ENCODE results near the gene LPAR4. TPM values are rescaled to one million over a fixed set of nuclear protein-coding genes. Genes with fewer than 3 reads are reported as not detected.

The LPAR4 gene, protein sequence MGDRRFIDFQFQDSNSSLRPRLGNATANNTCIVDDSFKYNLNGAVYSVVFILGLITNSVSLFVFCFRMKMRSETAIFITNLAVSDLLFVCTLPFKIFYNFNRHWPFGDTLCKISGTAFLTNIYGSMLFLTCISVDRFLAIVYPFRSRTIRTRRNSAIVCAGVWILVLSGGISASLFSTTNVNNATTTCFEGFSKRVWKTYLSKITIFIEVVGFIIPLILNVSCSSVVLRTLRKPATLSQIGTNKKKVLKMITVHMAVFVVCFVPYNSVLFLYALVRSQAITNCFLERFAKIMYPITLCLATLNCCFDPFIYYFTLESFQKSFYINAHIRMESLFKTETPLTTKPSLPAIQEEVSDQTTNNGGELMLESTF
- total RNA-seq (2013; cell fraction: nucleolus; rRNA removed), result 0.47 and 0.54 TPM in 2 replicates
- 0.05 TPM in 1 of 2 replicates, not detected in the other for total RNA-seq (2014; rRNA removed)
- not detected in 2 replicates for total RNA-seq (2014; rRNA removed; fragmentation: Illumina TruSeq; extraction: Trizol)
- not detected in 2 replicates for total RNA-seq (2021)
- polyA plus RNA-seq (2011; ENCODE audit: low read depth), result not detected
- 0.10 and 0.26 TPM in 2 replicates for polyA plus RNA-seq (2011; rRNA removed)
- 0.03 and 0.06 TPM in 2 replicates for polyA plus RNA-seq (2011; cell fraction: cytosol; rRNA removed)
- polyA plus RNA-seq (2011; cell fraction: nucleus; rRNA removed), result 0.27 and 0.28 TPM in 2 replicates
- polyA plus RNA-seq (2012), result 0.08 TPM in 1 of 2 replicates, not detected in the other
- polyA plus RNA-seq (2014; fragmentation: Illumina TruSeq; extraction: Trizol), result 0.06 and 0.29 TPM in 2 replicates
- polyA plus RNA-seq (2014; fragmentation: Nextera tagmentation; extraction: Ambion mirVana), result under 1 TPM in 1 of 2 experiments, not detected in 1; 0.05 TPM
- not detected in 2 replicates for polyA plus RNA-seq (2014; rRNA removed)
- polyA plus RNA-seq (2016; fragmentation: Nextera tagmentation; extraction: Ambion mirVana), result not detected
- 0.21 and 0.44 TPM in 2 replicates for polyA minus RNA-seq (2011; rRNA and poly(A)+ RNA removed)
- polyA minus RNA-seq (2011; cell fraction: cytosol; rRNA and poly(A)+ RNA removed), result not detected in 2 replicates
- polyA minus RNA-seq (2011; cell fraction: nucleus; rRNA and poly(A)+ RNA removed), result 0.29 TPM in 1 of 2 replicates, not detected in the other
- Bru-seq, nascent RNA, result not detected
- BruChase-seq, experiment 1, labeled RNA remaining after a 6-hour chase, result percentile 20 among the genes with signal in this experiment
- BruChase-seq, experiment 2, labeled RNA remaining after a 2-hour chase, result not detected
- long read RNA-seq, experiment 1, result 0 reads
- long read RNA-seq, experiment 2, result 0 reads

DNA sequence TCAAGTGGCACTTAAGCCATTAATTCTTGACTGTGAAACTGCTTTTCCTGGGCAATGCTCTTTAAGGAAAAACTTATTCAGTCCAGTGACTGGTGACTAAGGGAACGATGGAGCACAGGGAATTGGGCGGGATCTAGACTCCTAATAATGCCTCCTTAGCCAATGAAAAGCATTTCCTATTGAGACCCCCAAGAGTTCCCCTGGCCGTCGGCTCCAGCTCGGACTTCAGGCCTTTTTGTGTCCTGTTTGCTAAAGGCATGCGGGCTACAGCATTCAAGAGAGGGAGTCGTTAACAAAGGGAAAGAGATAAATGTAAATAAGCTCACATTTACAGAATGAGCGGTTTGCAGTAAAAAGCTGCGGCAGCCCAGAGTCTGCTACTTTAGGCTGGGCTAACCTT lies at the start of gene LPAR4:
LPAR4 (plus strand) TSS at position 232 of the 400 bp plus-strand sequence. CDS start 7,150 bp downstream, outside the sequence.
- H3K27ac ChIP-seq (ENCODE audit: control insufficient read depth, insufficient read depth), result no peak within 1 kb of the TSS
- 46% methylated on average over 9 of the region's 9 CpGs for WGBS (ENCODE audit: insufficient coverage, insufficient replicate concordance, low lambda C conversion rate, missing lambda C conversion rate)
- ATAC-seq (no peak), DNase-seq (ENCODE audit: low read depth, low spot score) (no peak), FAIRE-seq (no peak)
- H3K9me3 ChIP-seq (replicated peaks; ENCODE audit: control insufficient read depth, insufficient read depth, low read length), result no peaks in the 10 kb centered on the region
- in situ Hi-C loops (cut with MboI), result no loop called here
- no peaks in the 10 kb centered on the region for H3K4me1 ChIP-seq (ENCODE audit: control insufficient read depth, insufficient read depth, low read length)
- ChIA-PET RAD21 (ENCODE audit: unreplicated experiment) (no interaction called here), POLR2A (no interaction called here), SMC1A (ENCODE audit: uncharacterized antibody, unreplicated experiment) (no interaction called here), CTCF (interaction anchor here (0.9 kb wide), 1 partner anchor 21 kb away, joined by 4 read pairs; no protein-coding TSS in a partner anchor)
- BruUV-seq (replicated peaks), result no TSS peak
- intact Hi-C loops (cut with micrococcal nuclease; ENCODE audit: unreplicated experiment), result no loop called here
- H3K36me3 ChIP-seq (ENCODE audit: control insufficient read depth in 2 of 2, insufficient read depth in 2 of 2, low read length in 1 of 2), result no peaks in the 10 kb centered on the region
- H3K4me2 ChIP-seq (ENCODE audit: control insufficient read depth, insufficient read depth), result no peak within 1 kb of the TSS
- H4K20me1 ChIP-seq (ENCODE audit: control insufficient read depth, insufficient read depth), result no peaks in the 10 kb centered on the region
- no peaks in the 10 kb centered on the region for H3K79me2 ChIP-seq (ENCODE audit: control insufficient read depth, insufficient read depth, low read length)
- no peak for TF ChIP-seq FOXK2 (IDR thresholded peaks at IDR 0.05)
- TF ChIP-seq, protein P1, sequence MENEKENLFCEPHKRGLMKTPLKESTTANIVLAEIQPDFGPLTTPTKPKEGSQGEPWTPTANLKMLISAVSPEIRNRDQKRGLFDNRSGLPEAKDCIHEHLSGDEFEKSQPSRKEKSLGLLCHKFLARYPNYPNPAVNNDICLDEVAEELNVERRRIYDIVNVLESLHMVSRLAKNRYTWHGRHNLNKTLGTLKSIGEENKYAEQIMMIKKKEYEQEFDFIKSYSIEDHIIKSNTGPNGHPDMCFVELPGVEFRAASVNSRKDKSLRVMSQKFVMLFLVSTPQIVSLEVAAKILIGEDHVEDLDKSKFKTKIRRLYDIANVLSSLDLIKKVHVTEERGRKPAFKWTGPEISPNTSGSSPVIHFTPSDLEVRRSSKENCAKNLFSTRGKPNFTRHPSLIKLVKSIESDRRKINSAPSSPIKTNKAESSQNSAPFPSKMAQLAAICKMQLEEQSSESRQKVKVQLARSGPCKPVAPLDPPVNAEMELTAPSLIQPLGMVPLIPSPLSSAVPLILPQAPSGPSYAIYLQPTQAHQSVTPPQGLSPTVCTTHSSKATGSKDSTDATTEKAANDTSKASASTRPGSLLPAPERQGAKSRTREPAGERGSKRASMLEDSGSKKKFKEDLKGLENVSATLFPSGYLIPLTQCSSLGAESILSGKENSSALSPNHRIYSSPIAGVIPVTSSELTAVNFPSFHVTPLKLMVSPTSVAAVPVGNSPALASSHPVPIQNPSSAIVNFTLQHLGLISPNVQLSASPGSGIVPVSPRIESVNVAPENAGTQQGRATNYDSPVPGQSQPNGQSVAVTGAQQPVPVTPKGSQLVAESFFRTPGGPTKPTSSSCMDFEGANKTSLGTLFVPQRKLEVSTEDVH (IDR thresholded peaks at IDR 0.05; ENCODE audit: low read depth, partially characterized antibody), result no peak
- TF ChIP-seq, protein P2, sequence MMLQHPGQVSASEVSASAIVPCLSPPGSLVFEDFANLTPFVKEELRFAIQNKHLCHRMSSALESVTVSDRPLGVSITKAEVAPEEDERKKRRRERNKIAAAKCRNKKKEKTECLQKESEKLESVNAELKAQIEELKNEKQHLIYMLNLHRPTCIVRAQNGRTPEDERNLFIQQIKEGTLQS (IDR thresholded peaks at IDR 0.05; ENCODE audit: borderline replicate concordance, extremely low read depth, low read depth, low read length), result no peak
- no peak for TF ChIP-seq SRF (IDR thresholded peaks at IDR 0.05; ENCODE audit: low read depth in 2 of 2, low read length in 2 of 2)
- H3K4me3 ChIP-seq, result no peak within 1 kb of the TSS
- H2AFZ ChIP-seq (ENCODE audit: control insufficient read depth, low read depth, low read length), result no peak within 1 kb of the TSS
- H3K9ac ChIP-seq (ENCODE audit: control insufficient read depth, insufficient read depth, low read length), result no peak within 1 kb of the TSS
- no peaks in the 10 kb centered on the region for H3K27me3 ChIP-seq (replicated peaks in 1 of 2; ENCODE audit: control insufficient read depth in 2 of 2, insufficient read depth in 2 of 2, low read length in 1 of 2)
